Heart left ventricle (tissue), 16 donors: Measurements from ENCODE around the gene LDHAL6B. TPM values are rescaled to one million over a fixed set of nuclear protein-coding genes. Genes with fewer than 3 reads are reported as not detected.

Experiments used
- ATAC-seq, 4 donors: fragments of 200-7000 bp; cut with Tn5 transposase; one replicate each; pipeline ENCODE4 v1.9.1; 2020 to 2022; ENCODE audit warnings: moderate library complexity in 4 of 4, mild to moderate bottlenecking in 3 of 4, moderate number of reproducible peaks in 1 of 4
- DNase-seq, 5 donors: peaks; one replicate each; pipeline ENCODE4 v3.0.0-alpha.2; 2020
- H3K27ac ChIP-seq, 12 donors: fragments of 200-600 bp; sonication (generic) in 4 of 12; one replicate each; pipeline versions ENCODE4 v1.5.0 to v1.8.0; 2016 to 2022; ENCODE audit warnings: mild to moderate bottlenecking in 2 of 12
- H3K27me3 ChIP-seq, 9 donors: fragments of 200-600 bp; sonication (generic) in 2 of 9; one replicate each; pipeline versions ENCODE4 v1.5.1 to v1.8.0; 2016 to 2022; ENCODE audit warnings: mild to moderate bottlenecking in 3 of 9
- H3K36me3 ChIP-seq, 9 donors: fragments of 200-600 bp; sonication (generic) in 2 of 9; one replicate each; pipeline versions ENCODE4 v1.5.0 to v1.8.0; 2018 to 2022; ENCODE audit warnings: mild to moderate bottlenecking in 2 of 9
- H3K4me1 ChIP-seq, 12 donors: fragments of 200-600 bp; sonication (generic) in 4 of 12; one replicate each; pipeline versions ENCODE4 v1.5.0 to v1.8.0; 2016 to 2022; ENCODE audit warnings: mild to moderate bottlenecking in 3 of 12
- H3K4me3 ChIP-seq, 12 donors: fragments of 200-600 bp; sonication (generic) in 4 of 12; one replicate each; pipeline versions ENCODE4 v1.5.0 to v1.8.0; 2017 to 2022; ENCODE audit warnings: mild to moderate bottlenecking in 9 of 12, moderate library complexity in 4 of 12
- H3K9me3 ChIP-seq, 12 donors: fragments of 200-600 bp; sonication (generic) in 4 of 12; one replicate each; pipeline versions ENCODE4 v1.5.0 to v1.8.0; 2016 to 2022; ENCODE audit warnings: mild to moderate bottlenecking in 1 of 12
- POLR2A ChIP-seq, 2 donors: fragments of 450-650 bp; IDR thresholded peaks; one replicate each; pipeline ENCODE4 v1.6.1; 2017; ENCODE audit warnings: antibody characterized with exemption in 2 of 2, mild to moderate bottlenecking in 2 of 2, moderate library complexity in 2 of 2
- WGBS, 4 donors: extraction: QIAGEN DNeasy Blood & Tissue Kit in 2 of 4; methylation state at CpG; one replicate each; pipeline versions ENCODE4 v1.1.5 to v1.1.7; 2013 to 2018; 5-methylcytosine and 5-hydroxymethylcytosine counted together
- intact Hi-C, 10 donors: fragments of 100-400 bp; cut with DNase I; formaldehyde crosslinking; loops; one replicate each; pipeline versions ENCODE4 v1.11.1 to v1.14.2; 2022
- polyA plus RNA-seq, 2 donors: library from polyadenylated mRNA; stranded (reverse); fragments of 200-250 nt; gene quantifications; one replicate each; pipeline ENCODE4 v1.2.3, GENCODE V29; 2013
- total RNA-seq, 9 donors: library from RNA; depleted of rRNA in 2 of 9; stranded (reverse); fragments of >200 nt in 2 of 9; fragmentation: NEBNext Ultra II Directional in 3 of 9; extraction: Animal tissue kit (Norgen Biotek cat#: 25700) in 3 of 9; gene quantifications; one replicate each; pipeline versions ENCODE4 v1.1.0 to v1.2.4, GENCODE V29; 2016 to 2023
- TF ChIP-seq, protein P1 (sequence below), 12 donors: fragments of 200-600 bp; sonication (generic) in 4 of 12; IDR thresholded peaks; one replicate each; pipeline versions ENCODE4 v1.5.0 to v1.8.0; 2018 to 2022; ENCODE audit warnings: antibody characterized with exemption in 12 of 12, mild to moderate bottlenecking in 5 of 12
- donor health status: ischemic (EF 13 %, LVEDD 7.1; RV severe dilation, severe dysfunction).
- donor health status: healthy with polysubstance abuse.
- donor health status: DM: no; HTN: yes; CAD: no.
- donor health status: DM: no; HTN: no; CAD: no.
- donor health status: ischemic (EF 25% LVEDD 6.9; RV normal size, moderate dysfunction).
- donor health status: ischemic (EF 25% LVEDD 5.7; RV mildly dilated, moderate dysfunction).
- donor health status: healthy.
- donor health status: DM: yes; HTN: yes; CAD: no.
- donor health status: ischemic (EF 35%, LVEDD 5.7; RV mildly dilated, moderate dysfunction).
- donor health status: nonischemic (EF 11% LVEDD 7.7; RV severe dilation, severe dysfunction).
- donor health status: DM: yes; HTN: yes; CAD: no.
- donor health status: PGD.
- donor health status: ischemic (EF 29% LVEDD 5.4; RV normal size, mild dysfunction).
- donor health status: nonischemic (EF 23%, LVEDD 6.1; RV moderate dilation, normal function).

LDHAL6B gene
- total and polyA plus RNA-seq, 11 donors: not detected

DNA sequence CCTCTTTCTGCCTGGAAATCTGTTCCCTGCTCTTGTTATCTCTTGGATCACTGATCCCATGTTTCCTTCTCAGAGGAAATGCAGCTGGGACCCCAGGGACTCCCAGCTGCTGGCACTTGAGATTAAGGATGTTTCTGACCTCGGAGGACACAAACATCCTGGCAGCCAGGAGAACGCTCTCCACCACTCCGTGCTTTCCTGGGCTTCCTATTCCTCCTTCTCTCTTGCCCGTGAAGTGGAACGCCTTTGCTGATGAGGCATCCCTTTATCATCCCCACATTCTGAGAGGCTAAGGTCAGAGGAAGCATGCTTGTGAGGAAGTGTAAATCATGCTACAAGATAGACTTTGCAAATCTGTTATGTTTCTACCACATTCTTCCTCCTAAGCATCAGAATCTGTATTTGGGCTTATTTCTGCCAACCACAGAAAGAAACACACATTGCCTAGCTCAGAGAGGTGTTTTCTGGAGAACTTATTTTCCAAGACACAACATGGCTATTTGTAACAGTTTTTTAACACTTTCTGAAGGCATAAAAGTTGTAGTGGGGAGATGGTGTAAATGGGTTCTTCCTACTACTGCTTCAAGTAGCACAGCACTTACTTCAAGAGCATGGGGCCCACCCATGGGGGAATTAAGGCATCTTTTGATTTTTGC, 25.6 kb upstream of the LDHAL6B start:
- intact Hi-C loops: no loop called here
- peak in 1 of 4 donors; percentile 36 for ATAC-seq
- H3K4me3 ChIP-seq: no peak overlapping the region
- H3K27ac ChIP-seq: peak overlapping the region in 1 of 12 donors; percentile 64
- H3K9me3 ChIP-seq: peaks cover 0 to 21% (median 11%) of the 10 kb centered on the region in 12 donors
- 39 to 53% (median 45%) methylated on average over 5 of the region's 5 CpGs for WGBS, 4 donors
- peaks cover 0 to 41% (median 0%) of the 10 kb centered on the region in 12 donors for H3K4me1 ChIP-seq
- DNase-seq: no peak
- TF ChIP-seq POLR2A (IDR thresholded peaks at IDR 0.05): no peak
- TF ChIP-seq, protein P1, sequence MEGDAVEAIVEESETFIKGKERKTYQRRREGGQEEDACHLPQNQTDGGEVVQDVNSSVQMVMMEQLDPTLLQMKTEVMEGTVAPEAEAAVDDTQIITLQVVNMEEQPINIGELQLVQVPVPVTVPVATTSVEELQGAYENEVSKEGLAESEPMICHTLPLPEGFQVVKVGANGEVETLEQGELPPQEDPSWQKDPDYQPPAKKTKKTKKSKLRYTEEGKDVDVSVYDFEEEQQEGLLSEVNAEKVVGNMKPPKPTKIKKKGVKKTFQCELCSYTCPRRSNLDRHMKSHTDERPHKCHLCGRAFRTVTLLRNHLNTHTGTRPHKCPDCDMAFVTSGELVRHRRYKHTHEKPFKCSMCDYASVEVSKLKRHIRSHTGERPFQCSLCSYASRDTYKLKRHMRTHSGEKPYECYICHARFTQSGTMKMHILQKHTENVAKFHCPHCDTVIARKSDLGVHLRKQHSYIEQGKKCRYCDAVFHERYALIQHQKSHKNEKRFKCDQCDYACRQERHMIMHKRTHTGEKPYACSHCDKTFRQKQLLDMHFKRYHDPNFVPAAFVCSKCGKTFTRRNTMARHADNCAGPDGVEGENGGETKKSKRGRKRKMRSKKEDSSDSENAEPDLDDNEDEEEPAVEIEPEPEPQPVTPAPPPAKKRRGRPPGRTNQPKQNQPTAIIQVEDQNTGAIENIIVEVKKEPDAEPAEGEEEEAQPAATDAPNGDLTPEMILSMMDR (IDR thresholded peaks at IDR 0.05): no peak
- no peaks in the 10 kb centered on the region for H3K27me3 ChIP-seq
- peaks cover 0 to 68% (median 20%) of the 10 kb centered on the region in 9 donors for H3K36me3 ChIP-seq

DNA sequence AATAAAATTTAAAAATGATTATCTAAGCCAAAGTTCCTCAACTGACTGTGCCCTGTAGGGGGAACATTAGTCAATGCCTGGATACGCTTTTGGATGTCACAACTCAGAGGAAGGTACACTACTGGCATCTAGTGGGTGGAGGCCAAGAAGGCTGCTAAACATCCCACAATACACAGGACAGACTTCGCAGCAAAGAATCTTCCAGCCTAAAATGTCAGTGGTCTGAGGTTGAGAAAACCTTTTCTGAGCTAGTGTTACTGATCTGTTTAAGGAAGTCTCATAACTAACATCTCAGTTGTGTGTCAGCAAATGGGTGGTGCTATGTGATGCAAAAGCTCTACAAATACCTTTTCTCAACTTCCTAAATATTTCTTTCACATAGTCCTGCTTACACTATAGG, 20.9 kb upstream of the LDHAL6B start:
- intact Hi-C loops: no loop called here
- WGBS, 4 donors: 64 to 82% (median 75%) methylated on average over 2 of the region's 2 CpGs

DNA sequence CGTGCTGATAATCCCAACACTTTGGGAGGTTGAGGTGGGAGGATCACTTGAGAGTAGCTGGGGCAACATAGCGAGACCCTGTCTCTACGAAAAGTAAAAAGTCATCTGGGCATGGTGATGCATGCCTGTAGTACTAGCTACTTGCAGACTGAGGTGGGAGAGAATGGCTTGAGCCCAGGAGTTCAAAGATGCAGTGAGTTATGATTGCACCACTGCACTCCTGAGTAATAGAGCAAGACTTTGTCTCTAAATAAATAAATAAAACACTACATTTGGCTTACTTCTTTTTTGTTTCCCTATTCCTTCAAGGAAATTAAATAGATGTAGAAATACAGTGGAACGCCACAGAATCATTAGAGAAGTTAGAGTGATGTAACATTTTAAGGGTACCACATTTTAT, 20.1 kb upstream of the LDHAL6B start:
- no peaks in the 10 kb centered on the region for H3K27me3 ChIP-seq
- TF ChIP-seq POLR2A (IDR thresholded peaks at IDR 0.05): no peak
- TF ChIP-seq, protein P1 (IDR thresholded peaks at IDR 0.05): no peak
- WGBS, 4 donors: 94 to 97% (median 96%) methylated on average over 4 of the region's 4 CpGs
- no peak for DNase-seq
- H3K4me1 ChIP-seq: peaks cover 0 to 3% (median 0%) of the 10 kb centered on the region in 12 donors
- peaks cover 3 to 82% (median 43%) of the 10 kb centered on the region in 9 donors for H3K36me3 ChIP-seq
- no peak overlapping the region for H3K27ac ChIP-seq
- peaks cover 0 to 16% (median 9%) of the 10 kb centered on the region in 12 donors for H3K9me3 ChIP-seq
- no peak overlapping the region for H3K4me3 ChIP-seq
- intact Hi-C loops: no loop called here
- ATAC-seq: no peak

More for the DNA sequence above, 20.9 kb upstream of the LDHAL6B start:
- H3K27ac ChIP-seq: no peak overlapping the region
- H3K4me3 ChIP-seq: no peak overlapping the region
- DNase-seq (no peak), ATAC-seq (no peak)
- peaks cover 0 to 21% (median 11%) of the 10 kb centered on the region in 12 donors for H3K9me3 ChIP-seq
- H3K4me1 ChIP-seq: peaks cover 0 to 11% (median 0%) of the 10 kb centered on the region in 12 donors
- H3K27me3 ChIP-seq: no peaks in the 10 kb centered on the region
- no peak for TF ChIP-seq POLR2A (IDR thresholded peaks at IDR 0.05)
- TF ChIP-seq, protein P1 (IDR thresholded peaks at IDR 0.05): no peak
- peaks cover 3 to 78% (median 38%) of the 10 kb centered on the region in 9 donors for H3K36me3 ChIP-seq

DNA sequence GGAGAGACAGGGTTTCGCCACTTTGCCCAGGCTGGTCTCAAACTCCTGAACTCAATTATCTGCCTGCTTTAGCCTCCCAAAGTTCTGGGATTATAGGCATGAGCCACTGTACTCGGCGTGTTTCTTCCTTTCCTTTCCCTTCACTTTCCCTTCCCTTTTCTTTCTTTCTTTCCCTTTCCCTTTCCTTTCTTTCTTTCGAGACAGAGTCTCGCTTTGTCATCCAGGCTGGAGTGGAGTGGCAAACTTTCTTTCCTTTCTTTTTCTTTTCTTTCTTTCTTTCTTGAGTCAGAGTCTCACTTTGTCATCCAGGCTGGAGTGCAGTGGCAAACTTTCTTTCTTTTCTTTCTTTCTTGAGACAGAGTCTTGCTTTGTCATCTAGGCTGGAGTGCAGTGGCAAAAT, 17.4 kb upstream of the LDHAL6B start:
- no peaks in the 10 kb centered on the region for H3K27me3 ChIP-seq
- 94 to 96% (median 95%) methylated on average over 5 of the region's 5 CpGs for WGBS, 4 donors
- intact Hi-C loops: no loop called here
- TF ChIP-seq POLR2A (IDR thresholded peaks at IDR 0.05): no peak
- TF ChIP-seq, protein P1 (IDR thresholded peaks at IDR 0.05): no peak
- DNase-seq (no peak), ATAC-seq (no peak)
- no peaks in the 10 kb centered on the region for H3K9me3 ChIP-seq
- H3K27ac ChIP-seq: no peak overlapping the region
- H3K4me1 ChIP-seq: no peaks in the 10 kb centered on the region
- no peak overlapping the region for H3K4me3 ChIP-seq
- H3K36me3 ChIP-seq: peaks cover 3 to 96% (median 60%) of the 10 kb centered on the region in 9 donors
